Mesothelial cell of epicardium (in vitro differentiated cells): ENCODE measurements around the gene PRDM2. TPM values are rescaled to one million over a fixed set of nuclear protein-coding genes. Genes with fewer than 3 reads are reported as not detected.

Experiments used
- DNase-seq, 2 experiments: peaks; one replicate each; pipeline ENCODE4 v3.0.0; 2021; ENCODE audit warnings: low spot score in 2 of 2; ENCODE audit not compliant: unreplicated experiment in 2 of 2
- H3K27ac Mint-ChIP-seq: 2 replicates; pipeline ENCODE4 v1.8.0; 2021; ENCODE audit warnings: mixed read lengths
- H3K27me3 Mint-ChIP-seq: 2 replicates; pipeline ENCODE4 v1.8.0; 2021; ENCODE audit warnings: low read depth, mixed read lengths
- H3K36me3 Mint-ChIP-seq: 2 replicates; pipeline ENCODE4 v1.8.0; 2021; ENCODE audit warnings: mixed read lengths
- H3K4me1 Mint-ChIP-seq: 2 replicates; pipeline ENCODE4 v1.8.0; 2021; ENCODE audit warnings: mixed read lengths
- H3K4me3 Mint-ChIP-seq: 2 replicates; pipeline ENCODE4 v1.8.0; 2021; ENCODE audit warnings: mild to moderate bottlenecking, moderate library complexity, mixed read lengths
- H3K9me3 Mint-ChIP-seq: 2 replicates; pipeline ENCODE4 v1.8.0; 2021; ENCODE audit warnings: mixed read lengths
- CTCF ChIP-seq: fragments of 200-600 bp; sonication (generic); IDR thresholded peaks from one replicate; pipeline ENCODE4 v1.5.0; 2021; ENCODE audit warnings: antibody characterized with exemption; ENCODE audit not compliant: unreplicated experiment
- total RNA-seq: library from RNA; stranded (reverse); gene quantifications from 3 replicates; pipeline ENCODE4 v1.2.1, GENCODE V29; 2021

The PRDM2 gene
- total RNA-seq, 1 donor from 2014 or later, result 61.6 TPM

- no peaks in the 10 kb centered on the region for H3K27me3 Mint-ChIP-seq
- peaks cover 29% of the 10 kb centered on the region for H3K4me1 Mint-ChIP-seq
- TF ChIP-seq CTCF, result no peak
- DNase-seq, result peak; percentile 96 to 97
- peaks cover 12% of the 10 kb centered on the region for H3K36me3 Mint-ChIP-seq
- H3K27ac Mint-ChIP-seq, result peak overlapping the region; percentile 96
- peak overlapping the region; percentile 84 for H3K4me3 Mint-ChIP-seq
- H3K9me3 Mint-ChIP-seq, result no peaks in the 10 kb centered on the region
Observed at GRCh38 chr1:13748610-13749505, 48.9 kb downstream of the PRDM2 start.

GRCh38 chr1:13749543-13750341 is 49.8 kb downstream of the PRDM2 start:
- H3K9me3 Mint-ChIP-seq, result no peaks in the 10 kb centered on the region
- peak overlapping the region; percentile 97 for H3K27ac Mint-ChIP-seq
- no peaks in the 10 kb centered on the region for H3K27me3 Mint-ChIP-seq
- peaks cover 29% of the 10 kb centered on the region for H3K4me1 Mint-ChIP-seq
- peak; percentile 33 to 66 for DNase-seq
- peak overlapping the region; percentile 96 for H3K4me3 Mint-ChIP-seq
- no peak for TF ChIP-seq CTCF
- peaks cover 11% of the 10 kb centered on the region for H3K36me3 Mint-ChIP-seq

- peaks cover 5% of the 10 kb centered on the region for H3K36me3 Mint-ChIP-seq
- H3K27me3 Mint-ChIP-seq, result no peaks in the 10 kb centered on the region
- DNase-seq, result no peak
- peaks cover 32% of the 10 kb centered on the region for H3K4me1 Mint-ChIP-seq
- H3K9me3 Mint-ChIP-seq, result no peaks in the 10 kb centered on the region
- no peak overlapping the region for H3K4me3 Mint-ChIP-seq
- TF ChIP-seq CTCF, result no peak
- no peak overlapping the region for H3K27ac Mint-ChIP-seq
Observed at GRCh38 chr1:13751458-13751871, 51.5 kb downstream of the PRDM2 start.

GRCh38 chr1:13751985-13752384 is 52.0 kb downstream of the PRDM2 start:
- Mint-ChIP-seq H3K4me1 (peaks cover 38% of the 10 kb centered on the region), H3K27me3 (no peaks in the 10 kb centered on the region), H3K36me3 (peaks cover 5% of the 10 kb centered on the region), H3K4me3 (no peak overlapping the region), H3K27ac (no peak overlapping the region), H3K9me3 (no peaks in the 10 kb centered on the region)
- TF ChIP-seq CTCF, result no peak
- DNase-seq, result no peak

GRCh38 chr1:13752852-13753251 is 52.9 kb downstream of the PRDM2 start:
- TF ChIP-seq CTCF, result no peak
- no peaks in the 10 kb centered on the region for H3K27me3 Mint-ChIP-seq
- peaks cover 46% of the 10 kb centered on the region for H3K4me1 Mint-ChIP-seq
- no peak overlapping the region for H3K27ac Mint-ChIP-seq
- no peak overlapping the region for H3K4me3 Mint-ChIP-seq
- H3K36me3 Mint-ChIP-seq, result peaks cover 5% of the 10 kb centered on the region
- DNase-seq, result no peak
- no peaks in the 10 kb centered on the region for H3K9me3 Mint-ChIP-seq
